Measurements from ENCODE around the gene ACSM2B. TPM values are rescaled to one million over a fixed set of nuclear protein-coding genes. Genes with fewer than 3 reads are reported as not detected.
"Not testable (repeated sequence)": the region's sequence is repeated elsewhere in the genome, so short reads cannot be mapped to it uniquely, and the experiment has no call there.

Gene ACSM2B
- total and polyA plus RNA-seq, 2 of the 4 experiments (the other 2 are of a cell fraction) = not detected

DNA sequence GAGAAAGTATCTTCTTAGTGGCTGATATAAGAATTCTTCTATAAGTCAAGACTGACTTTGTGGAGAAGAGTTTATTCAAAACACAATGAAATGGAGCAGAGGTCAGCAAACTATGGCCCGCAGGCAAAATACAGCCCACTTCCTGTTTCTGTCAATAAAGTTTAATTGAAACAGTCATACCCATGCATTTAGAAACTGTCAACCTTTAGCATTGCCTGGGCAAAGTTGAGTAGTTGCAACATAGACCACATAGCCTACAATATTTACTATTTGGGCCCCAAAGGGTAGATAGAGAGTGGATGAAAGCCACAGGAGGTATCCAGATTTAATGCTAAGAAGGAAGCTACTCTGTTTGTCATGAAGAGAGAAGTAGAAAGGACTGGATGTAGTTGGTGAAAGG is 38.0 kb downstream of the ACSM2B start:
- BruUV-seq (replicated peaks) = no TSS peak
- no peak overlapping the region for H2AFZ ChIP-seq (replicated peaks; ENCODE audit: low read length, poor library complexity)
- WGBS, 2 experiments (ENCODE audit: extremely low coverage in 2 of 2, insufficient read length in 1 of 2) = no CpG with 5 or more reads among the region's 1 CpG

DNA sequence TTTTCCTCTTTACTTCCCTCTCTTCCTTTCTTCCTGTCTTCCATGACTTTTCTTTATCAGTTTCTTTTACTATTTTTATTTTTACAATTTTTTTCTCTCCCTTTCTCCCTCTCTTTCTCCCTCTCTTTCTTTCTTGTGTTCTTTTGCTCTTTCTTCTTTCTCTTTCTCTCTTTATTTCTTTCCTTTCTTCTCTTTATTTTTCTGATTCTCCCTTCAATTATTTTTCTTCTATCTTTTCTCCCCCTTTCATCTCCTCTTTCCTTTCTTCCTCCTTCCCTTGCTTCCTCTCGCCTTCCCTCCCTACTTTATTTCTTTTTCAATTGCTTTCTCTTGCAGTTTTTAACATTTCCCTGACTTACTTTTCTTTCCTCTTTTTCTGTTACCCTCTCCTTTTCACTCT is 39.5 kb downstream of the ACSM2B start:
- POLR2A ChIA-PET (ENCODE audit: unreplicated experiment); H2BK15ac ChIP-seq (ENCODE audit: low read depth, low read length); H2BK120ac ChIP-seq (ENCODE audit: low read depth, low read length); H3K9me3 ChIP-seq (ENCODE audit: control insufficient read depth, insufficient read depth, low read length); H3K23ac ChIP-seq (ENCODE audit: low read depth, low read length); H3K9me1 ChIP-seq (ENCODE audit: insufficient read depth, low read length); H3K4ac ChIP-seq (ENCODE audit: low read depth, low read length); H4K5ac ChIP-seq (ENCODE audit: low read depth, low read length); in situ Hi-C loops (cut with MboI; ENCODE audit: low sequenced_read_pairs); H3K4me1 ChIP-seq (ENCODE audit: control insufficient read depth, insufficient read depth, low read length); BruUV-seq (replicated peaks); H2AFZ ChIP-seq (replicated peaks; ENCODE audit: low read length, poor library complexity); H4K91ac ChIP-seq (ENCODE audit: insufficient read depth, low read depth, low read length); H4K20me1 ChIP-seq (ENCODE audit: insufficient read depth, low read length); H2AK5ac ChIP-seq (ENCODE audit: low read depth, low read length); H3K79me1 ChIP-seq (ENCODE audit: low read depth in 1 of 2, low read length in 2 of 2); dilution Hi-C loops (cut with HindIII; ENCODE audit: low sequenced_read_pairs, unreplicated experiment); H3K18ac ChIP-seq (ENCODE audit: low read depth, low read length); H3K4me2 ChIP-seq (ENCODE audit: low read depth, low read length); H3K4me3 ChIP-seq (ENCODE audit: insufficient read depth, low read depth, low read length); H3K14ac ChIP-seq (replicated peaks; ENCODE audit: low read depth, low read length); DNase-seq; H2BK5ac ChIP-seq (ENCODE audit: low read depth, low read length, poor library complexity, severe bottlenecking); H3K36me3 ChIP-seq (ENCODE audit: control insufficient read depth, insufficient read depth, low read length); H2AK9ac ChIP-seq (replicated peaks; ENCODE audit: low read depth, low read length, poor library complexity); H3K56ac ChIP-seq (ENCODE audit: extremely low read depth, insufficient read depth, low read length); H4K8ac ChIP-seq (ENCODE audit: low read depth in 2 of 2, low read length in 2 of 2); ATAC-seq (ENCODE audit: low read depth); H3K27me3 ChIP-seq (ENCODE audit: control insufficient read depth, insufficient read depth, low read length); H3K27ac ChIP-seq (ENCODE audit: insufficient read depth, low read length); intact Hi-C loops (cut with micrococcal nuclease); H2BK20ac ChIP-seq (ENCODE audit: low read depth, low read length); CTCF ChIA-PET; H3K9ac ChIP-seq (ENCODE audit: low read depth, low read length): not testable (repeated sequence)
- WGBS, 2 experiments (ENCODE audit: extremely low coverage in 2 of 2, insufficient read length in 1 of 2) = no CpG with 5 or more reads among the region's 1 CpG

More for the DNA sequence above, 38.0 kb downstream of the ACSM2B start:
- H3K9me3 ChIP-seq (ENCODE audit: control insufficient read depth, insufficient read depth, low read length) = 0 out of 2 replicates have a peak, but pooled peaks cover 5% of the 10 kb centered on the region
- H4K91ac ChIP-seq (ENCODE audit: insufficient read depth, low read depth, low read length) = no peak overlapping the region
- no peaks in the 10 kb centered on the region for H3K9me1 ChIP-seq (ENCODE audit: insufficient read depth, low read length)
- intact Hi-C loops (cut with micrococcal nuclease) = no loop called here
- H3K27me3 ChIP-seq (ENCODE audit: control insufficient read depth, insufficient read depth, low read length) = no peaks in the 10 kb centered on the region
- H2AK9ac ChIP-seq (replicated peaks; ENCODE audit: low read depth, low read length, poor library complexity) = no peak overlapping the region
- no peaks in the 10 kb centered on the region for H3K36me3 ChIP-seq (ENCODE audit: control insufficient read depth, insufficient read depth, low read length)
- dilution Hi-C loops (cut with HindIII; ENCODE audit: low sequenced_read_pairs, unreplicated experiment) = no loop called here
- H3K4ac ChIP-seq (ENCODE audit: low read depth, low read length) = no peak overlapping the region
- H4K20me1 ChIP-seq (ENCODE audit: insufficient read depth, low read length) = no peaks in the 10 kb centered on the region
- no peak overlapping the region for H4K5ac ChIP-seq (ENCODE audit: low read depth, low read length)
- H3K14ac ChIP-seq (replicated peaks; ENCODE audit: low read depth, low read length) = no peak overlapping the region
- no peak overlapping the region for H3K56ac ChIP-seq (ENCODE audit: extremely low read depth, insufficient read depth, low read length)
- H2AK5ac ChIP-seq (ENCODE audit: low read depth, low read length) = no peak overlapping the region
- no peak overlapping the region for H3K4me2 ChIP-seq (ENCODE audit: low read depth, low read length)
- H3K18ac ChIP-seq (ENCODE audit: low read depth, low read length) = no peak overlapping the region
- in situ Hi-C loops (cut with MboI; ENCODE audit: low sequenced_read_pairs) = no loop called here
- H3K4me1 ChIP-seq (ENCODE audit: control insufficient read depth, insufficient read depth, low read length) = no peaks in the 10 kb centered on the region
- ChIA-PET POLR2A (ENCODE audit: unreplicated experiment) (no interaction called here), CTCF (no interaction called here)
- no peak overlapping the region for H3K9ac ChIP-seq (ENCODE audit: low read depth, low read length)
- H3K79me1 ChIP-seq (ENCODE audit: low read depth in 1 of 2, low read length in 2 of 2) = no peaks in the 10 kb centered on the region
- H2BK15ac ChIP-seq (ENCODE audit: low read depth, low read length) = no peak overlapping the region
- H2BK120ac ChIP-seq (ENCODE audit: low read depth, low read length) = no peak overlapping the region
- ATAC-seq (ENCODE audit: low read depth) = no peak
- no peak for DNase-seq
- H3K27ac ChIP-seq (ENCODE audit: insufficient read depth, low read length) = no peak overlapping the region
- no peak overlapping the region for H4K8ac ChIP-seq (ENCODE audit: low read depth in 2 of 2, low read length in 2 of 2)
- no peak overlapping the region for H2BK5ac ChIP-seq (ENCODE audit: low read depth, low read length, poor library complexity, severe bottlenecking)
- TF ChIP-seq MAFK (IDR thresholded peaks at IDR 0.05; ENCODE audit: low read depth, low read length) (no peak), POLR2A (IDR thresholded peaks at IDR 0.05; ENCODE audit: low read depth, low read length) (no peak), CEBPB (IDR thresholded peaks at IDR 0.05; ENCODE audit: low read depth, low read length) (no peak), RAD21 (IDR thresholded peaks at IDR 0.05; ENCODE audit: low read length) (no peak)
- H2BK20ac ChIP-seq (ENCODE audit: low read depth, low read length) = no peak overlapping the region
- no peak overlapping the region for H3K4me3 ChIP-seq (ENCODE audit: insufficient read depth, low read depth, low read length)
- no peak overlapping the region for H3K23ac ChIP-seq (ENCODE audit: low read depth, low read length)
